Astrocyte (in vitro differentiated cells and primary cell): ENCODE data around the gene CCDC197.

Experiments
- CTCF ChIP-seq: IDR thresholded peaks from 2 replicates; pipeline ENCODE4 v1.5.1; 2011; ENCODE audit warnings: low read depth, mild to moderate bottlenecking, inconsistent platforms, low read length, moderate library complexity; ENCODE audit not compliant: insufficient read depth
- EZH2 ChIP-seq: IDR thresholded peaks from 2 replicates; pipeline ENCODE4 v1.6.1; 2012; ENCODE audit warnings: mild to moderate bottlenecking, low read length, inconsistent platforms; ENCODE audit not compliant: insufficient read depth

- TF ChIP-seq CTCF = no peak
- TF ChIP-seq EZH2 = no peak
These were observed 40.9 kb downstream of the CCDC197 start for GRCh38 chr14:94037954-94038353.
